ENCODE measurements around the gene ZP2. TPM values are rescaled to one million over a fixed set of nuclear protein-coding genes. Genes with fewer than 3 reads are reported as not detected.
"Not testable (repeated sequence)": the region's sequence is repeated elsewhere in the genome, so short reads cannot be mapped to it uniquely, and the experiment has no call there.

Gene ZP2
- total RNA-seq, 5 donors from 2014 or later (not counting 1 experiment from before 2014, with no cell fraction given): not detected

- peaks cover 0 to 17% of the 10 kb centered on the region in 2 experiments for H3K27me3 ChIP-seq (replicated peaks in 1 of 2; ENCODE audit: control insufficient read depth in 2 of 2, extremely low read depth in 1 of 2, insufficient read depth in 2 of 2, low read length in 1 of 2)
- H3K27ac ChIP-seq (ENCODE audit: low read length); H3K4me3 Mint-ChIP-seq; CTCF ChIA-PET; H3K27ac Mint-ChIP-seq; DNase-seq; H3K4me1 ChIP-seq (ENCODE audit: control insufficient read depth in 1 of 2, extremely low read depth in 1 of 2, insufficient read depth in 2 of 2, low read length in 2 of 2); H3K4me1 Mint-ChIP-seq; H3K36me3 Mint-ChIP-seq; H3K9me3 Mint-ChIP-seq; H3K4me3 ChIP-seq (ENCODE audit: control insufficient read depth in 1 of 2, extremely low read depth in 1 of 2, low read length in 1 of 2); H3K9me3 ChIP-seq; ATAC-seq (replicated peaks in 1 of 4); H3K36me3 ChIP-seq (ENCODE audit: control insufficient read depth in 2 of 2, extremely low read depth in 1 of 2, insufficient read depth in 1 of 2, low read length in 1 of 2): not testable (repeated sequence)
- POLR2A ChIA-PET: interaction anchor here in 1 of 2 donors (0.5 kb wide), 1 partner anchor 24 kb away, joined by 8 read pairs; no protein-coding TSS in a partner anchor
- H3K27me3 Mint-ChIP-seq: peaks cover 11 to 23% of the 10 kb centered on the region in 2 donors
- WGBS (ENCODE audit: insufficient coverage): 43% methylated on average over 1 of the region's 8 CpGs
Observed at GRCh38 chr16:21195330-21195729, 16.0 kb downstream of the ZP2 start.

- CTCF ChIA-PET: interaction anchor here in 1 of 2 donors (0.6 kb wide), 1 partner anchor 15 kb away, joined by 4 read pairs; no protein-coding TSS in a partner anchor
- WGBS (ENCODE audit: insufficient coverage): 24% methylated on average over 2 of the region's 6 CpGs
- no peak overlapping the region for H3K4me3 Mint-ChIP-seq
Observed at GRCh38 chr16:21194771-21195301, 16.5 kb downstream of the ZP2 start.

GRCh38 chr16:21192991-21193390 is 18.4 kb downstream of the ZP2 start:
- H3K4me3 Mint-ChIP-seq: no peak overlapping the region
- H3K4me1 ChIP-seq (ENCODE audit: control insufficient read depth in 1 of 2, extremely low read depth in 1 of 2, insufficient read depth in 2 of 2, low read length in 2 of 2): peaks cover 0 to 8% of the 10 kb centered on the region in 2 experiments
- CTCF ChIA-PET: interaction anchor here in 1 of 2 donors (0.6 kb wide), 1 partner anchor 405 kb away, joined by 3 read pairs; no protein-coding TSS in a partner anchor
- H3K9me3 ChIP-seq: no peaks in the 10 kb centered on the region
- H3K36me3 ChIP-seq (ENCODE audit: control insufficient read depth in 2 of 2, extremely low read depth in 1 of 2, insufficient read depth in 1 of 2, low read length in 1 of 2): no peaks in the 10 kb centered on the region
- POLR2A ChIA-PET: no interaction called here
- no peak for ATAC-seq (replicated peaks in 1 of 4)
- H3K27ac ChIP-seq (ENCODE audit: low read length): no peak overlapping the region
- peaks cover 0 to 7% (median 2%) of the 10 kb centered on the region in 3 donors for H3K4me1 Mint-ChIP-seq
- H3K9me3 Mint-ChIP-seq: peaks cover 0 to 5% (median 4%) of the 10 kb centered on the region in 3 donors
- H3K36me3 Mint-ChIP-seq: no peaks in the 10 kb centered on the region
- H3K4me3 ChIP-seq (ENCODE audit: control insufficient read depth in 1 of 2, extremely low read depth in 1 of 2, low read length in 1 of 2): no peak overlapping the region
- peaks cover 11 to 14% of the 10 kb centered on the region in 2 donors for H3K27me3 Mint-ChIP-seq
- DNase-seq: no peak
- no peak overlapping the region for H3K27ac Mint-ChIP-seq
- H3K27me3 ChIP-seq (replicated peaks in 1 of 2; ENCODE audit: control insufficient read depth in 2 of 2, extremely low read depth in 1 of 2, insufficient read depth in 2 of 2, low read length in 1 of 2): peaks cover 0 to 19% of the 10 kb centered on the region in 2 experiments
- WGBS (ENCODE audit: insufficient coverage): no CpG with 5 or more reads among the region's 1 CpG

More at GRCh38 chr16:21194771-21195301, 16.5 kb downstream of the ZP2 start:
- no peaks in the 10 kb centered on the region for H3K36me3 ChIP-seq (ENCODE audit: control insufficient read depth in 2 of 2, extremely low read depth in 1 of 2, insufficient read depth in 1 of 2, low read length in 1 of 2)
- H3K27me3 ChIP-seq (replicated peaks in 1 of 2; ENCODE audit: control insufficient read depth in 2 of 2, extremely low read depth in 1 of 2, insufficient read depth in 2 of 2, low read length in 1 of 2): peaks cover 0 to 14% of the 10 kb centered on the region in 2 experiments
- no peak overlapping the region for H3K4me3 ChIP-seq (ENCODE audit: control insufficient read depth in 1 of 2, extremely low read depth in 1 of 2, low read length in 1 of 2)
- POLR2A ChIA-PET: no interaction called here
- H3K9me3 ChIP-seq: no peaks in the 10 kb centered on the region
- peaks cover 9 to 23% of the 10 kb centered on the region in 2 donors for H3K27me3 Mint-ChIP-seq
- peaks cover 0 to 5% (median 4%) of the 10 kb centered on the region in 3 donors for H3K9me3 Mint-ChIP-seq
- no peaks in the 10 kb centered on the region for H3K4me1 ChIP-seq (ENCODE audit: control insufficient read depth in 1 of 2, extremely low read depth in 1 of 2, insufficient read depth in 2 of 2, low read length in 2 of 2)
- H3K27ac Mint-ChIP-seq: peak overlapping the region in 1 of 2 donors; percentile 25
- H3K27ac ChIP-seq (ENCODE audit: low read length): no peak overlapping the region
- ATAC-seq (replicated peaks in 1 of 4) (no peak), DNase-seq (no peak)
- H3K4me1 Mint-ChIP-seq: peaks cover 0 to 4% (median 0%) of the 10 kb centered on the region in 3 donors
- H3K36me3 Mint-ChIP-seq: no peaks in the 10 kb centered on the region

- no peak overlapping the region for H3K4me3 Mint-ChIP-seq
- no peak overlapping the region for H3K4me3 ChIP-seq (ENCODE audit: control insufficient read depth in 1 of 2, extremely low read depth in 1 of 2, low read length in 1 of 2)
- no peaks in the 10 kb centered on the region for H3K9me3 ChIP-seq
- peaks cover 0 to 16% of the 10 kb centered on the region in 2 experiments for H3K27me3 ChIP-seq (replicated peaks in 1 of 2; ENCODE audit: control insufficient read depth in 2 of 2, extremely low read depth in 1 of 2, insufficient read depth in 2 of 2, low read length in 1 of 2)
- H3K27me3 Mint-ChIP-seq: peaks cover 9 to 11% of the 10 kb centered on the region in 2 donors
- ATAC-seq (replicated peaks in 1 of 4) (no peak), DNase-seq (no peak)
- H3K9me3 Mint-ChIP-seq: peaks cover 0 to 5% (median 4%) of the 10 kb centered on the region in 3 donors
- H3K36me3 Mint-ChIP-seq: no peaks in the 10 kb centered on the region
- ChIA-PET CTCF (no interaction called here), POLR2A (no interaction called here)
- H3K27ac Mint-ChIP-seq: no peak overlapping the region
- H3K36me3 ChIP-seq (ENCODE audit: control insufficient read depth in 2 of 2, extremely low read depth in 1 of 2, insufficient read depth in 1 of 2, low read length in 1 of 2): no peaks in the 10 kb centered on the region
- no peak overlapping the region for H3K27ac ChIP-seq (ENCODE audit: low read length)
- peaks cover 0 to 7% (median 2%) of the 10 kb centered on the region in 3 donors for H3K4me1 Mint-ChIP-seq
- peaks cover 0 to 8% of the 10 kb centered on the region in 2 experiments for H3K4me1 ChIP-seq (ENCODE audit: control insufficient read depth in 1 of 2, extremely low read depth in 1 of 2, insufficient read depth in 2 of 2, low read length in 2 of 2)
Observed at GRCh38 chr16:21190599-21190998, 20.8 kb downstream of the ZP2 start.

- no peak overlapping the region for H3K4me3 Mint-ChIP-seq
- H3K9me3 Mint-ChIP-seq: peaks cover 0 to 5% (median 4%) of the 10 kb centered on the region in 3 donors
- Histone ChIP-seq H3K4me3 (ENCODE audit: control insufficient read depth in 1 of 2, extremely low read depth in 1 of 2, low read length in 1 of 2) (no peak overlapping the region), H3K27ac (ENCODE audit: low read length) (no peak overlapping the region), H3K4me1 (ENCODE audit: control insufficient read depth in 1 of 2, extremely low read depth in 1 of 2, insufficient read depth in 2 of 2, low read length in 2 of 2) (peaks cover 0 to 8% of the 10 kb centered on the region in 2 experiments), H3K9me3 (no peaks in the 10 kb centered on the region), H3K36me3 (ENCODE audit: control insufficient read depth in 2 of 2, extremely low read depth in 1 of 2, insufficient read depth in 1 of 2, low read length in 1 of 2) (no peaks in the 10 kb centered on the region), H3K27me3 (replicated peaks in 1 of 2; ENCODE audit: control insufficient read depth in 2 of 2, extremely low read depth in 1 of 2, insufficient read depth in 2 of 2, low read length in 1 of 2) (peaks cover 0 to 16% of the 10 kb centered on the region in 2 experiments)
- no peak for ATAC-seq (replicated peaks in 1 of 4)
- DNase-seq: no peak
- H3K4me1 Mint-ChIP-seq: peaks cover 0 to 7% (median 2%) of the 10 kb centered on the region in 3 donors
- ChIA-PET CTCF (interaction anchor here in 1 of 2 donors (0.6 kb wide), 1 partner anchor 85 kb away, joined by 3 read pairs; no protein-coding TSS in a partner anchor), POLR2A (no interaction called here)
- H3K27me3 Mint-ChIP-seq: peaks cover 4 to 11% of the 10 kb centered on the region in 2 donors
- no CpG with 5 or more reads among the region's 4 CpGs for WGBS (ENCODE audit: insufficient coverage)
- no peaks in the 10 kb centered on the region for H3K36me3 Mint-ChIP-seq
- H3K27ac Mint-ChIP-seq: no peak overlapping the region
Observed at GRCh38 chr16:21190013-21190412, 21.4 kb downstream of the ZP2 start.

GRCh38 chr16:21189311-21189710 is 22.1 kb downstream of the ZP2 start:
- 86% methylated on average over 4 of the region's 5 CpGs for WGBS (ENCODE audit: insufficient coverage)
- H3K27ac Mint-ChIP-seq: no peak overlapping the region

More at GRCh38 chr16:21189311-21189710, 22.1 kb downstream of the ZP2 start:
- H3K4me3 ChIP-seq (ENCODE audit: control insufficient read depth in 1 of 2, extremely low read depth in 1 of 2, low read length in 1 of 2): no peak overlapping the region
- H3K27me3 Mint-ChIP-seq: peaks cover 2 to 5% of the 10 kb centered on the region in 2 donors
- peaks cover 0 to 4% (median 2%) of the 10 kb centered on the region in 3 donors for H3K4me1 Mint-ChIP-seq
- POLR2A ChIA-PET: no interaction called here
- DNase-seq: no peak
- no peaks in the 10 kb centered on the region for H3K36me3 Mint-ChIP-seq
- CTCF ChIA-PET: interaction anchor here in 1 of 2 donors (0.6 to 0.7 kb wide), 3 partner anchors 84 to 1826 kb away, joined by 3 to 4 read pairs (median 3); no protein-coding TSS in a partner anchor
- H3K27me3 ChIP-seq (replicated peaks in 1 of 2; ENCODE audit: control insufficient read depth in 2 of 2, extremely low read depth in 1 of 2, insufficient read depth in 2 of 2, low read length in 1 of 2): peaks cover 0 to 12% of the 10 kb centered on the region in 2 experiments
- peaks cover 0 to 5% (median 4%) of the 10 kb centered on the region in 3 donors for H3K9me3 Mint-ChIP-seq
- H3K4me1 ChIP-seq (ENCODE audit: control insufficient read depth in 1 of 2, extremely low read depth in 1 of 2, insufficient read depth in 2 of 2, low read length in 2 of 2): peaks cover 0 to 8% of the 10 kb centered on the region in 2 experiments
- H3K9me3 ChIP-seq: no peaks in the 10 kb centered on the region
- H3K27ac ChIP-seq (ENCODE audit: low read length): no peak overlapping the region
- no peak overlapping the region for H3K4me3 Mint-ChIP-seq
- no peak for ATAC-seq (replicated peaks in 1 of 4)
- no peaks in the 10 kb centered on the region for H3K36me3 ChIP-seq (ENCODE audit: control insufficient read depth in 2 of 2, extremely low read depth in 1 of 2, insufficient read depth in 1 of 2, low read length in 1 of 2)

Measured in T-cell (primary cell).